NCI-H2029 treated with DMSO at 0.1 percent for 48 hours (cell line): ENCODE results near the gene BCO2.

Experiments used
- DNase-seq: peaks from one replicate; lab custom pipeline; 2025; lab: John Stamatoyannopoulos, UW

BCO2 gene

DNA sequence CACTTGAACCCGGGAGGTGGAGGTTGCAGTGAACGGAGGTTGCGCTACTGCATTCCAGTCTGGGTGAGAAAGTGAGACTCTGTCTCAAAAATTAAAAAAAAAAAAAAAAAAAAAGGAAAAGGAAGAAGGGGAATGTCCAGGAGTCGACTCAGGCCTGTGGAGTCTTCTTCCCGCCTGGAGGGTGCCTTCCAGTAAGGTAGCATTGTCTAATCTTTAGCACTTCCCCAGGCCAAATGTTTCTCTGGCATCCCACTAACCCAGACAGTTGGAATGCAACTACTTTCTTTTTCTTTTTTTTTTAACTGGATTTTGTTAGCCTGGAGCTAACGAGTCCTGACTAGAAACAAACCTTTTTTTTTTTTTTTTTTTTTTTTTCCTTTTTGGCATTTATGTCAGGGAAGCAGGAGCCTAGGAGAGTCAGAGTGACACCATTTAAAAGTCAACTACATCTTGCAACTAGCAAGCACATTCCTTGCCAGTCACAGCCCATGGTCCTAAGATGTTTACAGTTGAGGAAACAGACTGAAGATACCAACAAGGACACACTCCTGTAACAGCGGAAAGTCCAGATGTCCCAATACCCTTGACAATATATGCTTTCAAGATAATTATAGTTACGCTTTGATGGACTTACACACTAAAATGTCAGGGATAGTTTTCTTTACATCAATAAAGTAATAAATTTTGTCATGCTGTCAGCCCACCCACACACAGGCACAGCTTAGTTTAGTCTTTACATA is 74.7 kb downstream of the BCO2 start:
- no peak for DNase-seq

- DNase-seq: no peak
These were observed 78.4 kb downstream of the BCO2 start for GRCh38 chr11:112253605-112254242.

GRCh38 chr11:112255067-112255720 is 79.9 kb downstream of the BCO2 start:
- no peak for DNase-seq

GRCh38 chr11:112260490-112260889 is 85.2 kb downstream of the BCO2 start, which contains the start of gene PLET1:
Gene PLET1 (minus strand): TSS chr11:112260860. CDS start chr11:112260589, 271 bp downstream.
- DNase-seq: no peak

- no peak for DNase-seq
These were observed 90.5 kb downstream of the BCO2 start for GRCh38 chr11:112265659-112266409.

GRCh38 chr11:112266410-112266778 is 91.1 kb downstream of the BCO2 start:
- DNase-seq: no peak

- DNase-seq: no peak
These were observed 91.9 kb downstream of the BCO2 start for GRCh38 chr11:112267188-112267591.

- DNase-seq: no peak
These were observed 93.1 kb downstream of the BCO2 start for GRCh38 chr11:112268406-112268805.
